Posterior cingulate gyrus (tissue), 11 donors: Measurements from ENCODE around the gene NPHP4.

Source experiments
- DNase-seq, 10 donors: peaks; one replicate each; pipeline versions ENCODE4 v3.0.0 to v3.0.0-alpha.2; 2020 to 2021; ENCODE audit warnings: mixed read lengths in 3 of 10
- intact Hi-C: fragments of 100-400 bp; cut with DNase I; formaldehyde crosslinking; loops from one replicate; pipeline ENCODE4 v1.15.1; 2023

NPHP4 gene

GRCh38 chr1:5961601-5962000 is 30.6 kb downstream of the NPHP4 start:
- intact Hi-C loops = no loop called here
- DNase-seq = peak in 2 of 10 donors; percentile 19 to 52

- DNase-seq = peak in 2 of 10 donors; percentile 34 to 57
- intact Hi-C loops = no loop called here
These were observed 31.9 kb downstream of the NPHP4 start for GRCh38 chr1:5960336-5960735.

GRCh38 chr1:5959667-5960230 is 32.5 kb downstream of the NPHP4 start:
- intact Hi-C loops = no loop called here
- peak in 2 of 10 donors; percentile 42 for DNase-seq

GRCh38 chr1:5959087-5959486 is 33.1 kb downstream of the NPHP4 start:
- intact Hi-C loops = no loop called here
- DNase-seq = peak in 1 of 10 donors; percentile 27

GRCh38 chr1:5956022-5956830 is 36.0 kb downstream of the NPHP4 start:
- peak in 2 of 10 donors; percentile 44 to 76 for DNase-seq
- intact Hi-C loops = no loop called here

GRCh38 chr1:5955479-5955977 is 36.7 kb downstream of the NPHP4 start:
- DNase-seq = no peak
- intact Hi-C loops = no loop called here

- intact Hi-C loops = no loop called here
These were observed 37.3 kb downstream of the NPHP4 start for GRCh38 chr1:5954964-5955363.

GRCh38 chr1:5953386-5953785 is 38.8 kb downstream of the NPHP4 start:
- peak in 2 of 10 donors; percentile 40 to 82 for DNase-seq
- intact Hi-C loops = no loop called here

More at GRCh38 chr1:5954964-5955363, 37.3 kb downstream of the NPHP4 start:
- peak in 1 of 10 donors; percentile 0 for DNase-seq

- DNase-seq = peak in 2 of 10 donors; percentile 56 to 71
- intact Hi-C loops = no loop called here
These were observed 40.3 kb downstream of the NPHP4 start for GRCh38 chr1:5951846-5952410.

- DNase-seq = peak in 2 of 10 donors; percentile 74
- intact Hi-C loops = no loop called here
These were observed 41.0 kb downstream of the NPHP4 start for GRCh38 chr1:5950994-5951785.

GRCh38 chr1:5950201-5950895 is 41.9 kb downstream of the NPHP4 start:
- intact Hi-C loops = no loop called here
- DNase-seq = peak in 2 of 10 donors; percentile 61 to 72

GRCh38 chr1:5949761-5950100 is 42.5 kb downstream of the NPHP4 start:
- no peak for DNase-seq
- intact Hi-C loops = no loop called here

GRCh38 chr1:5949085-5949760 is 43.0 kb downstream of the NPHP4 start:
- intact Hi-C loops = no loop called here
- peak in 1 of 10 donors; percentile 52 for DNase-seq

- no peak for DNase-seq
- intact Hi-C loops = no loop called here
These were observed 43.6 kb downstream of the NPHP4 start for GRCh38 chr1:5948681-5949005.

- intact Hi-C loops = no loop called here
- peak in 1 of 10 donors; percentile 53 for DNase-seq
These were observed 44.1 kb downstream of the NPHP4 start for GRCh38 chr1:5947978-5948680.

GRCh38 chr1:5947071-5947821 is 45.0 kb downstream of the NPHP4 start:
- peak in 1 of 10 donors; percentile 14 for DNase-seq
- intact Hi-C loops = no loop called here

- no peak for DNase-seq
- intact Hi-C loops = no loop called here
These were observed 46.8 kb downstream of the NPHP4 start for GRCh38 chr1:5945445-5945844.

- intact Hi-C loops = no loop called here
- no peak for DNase-seq
These were observed 47.4 kb downstream of the NPHP4 start for GRCh38 chr1:5944843-5945167.
